ENCODE measurements around the gene PARP12.

PARP12 gene

GRCh38 chr7:140035400-140036223 lies 27.1 kb downstream of the PARP12 start:
- no peak for DNase-seq (ENCODE audit: low spot score)

GRCh38 chr7:140034421-140034820 lies 28.3 kb downstream of the PARP12 start:
- DNase-seq (ENCODE audit: low spot score): no peak

- DNase-seq (ENCODE audit: low spot score): no peak
Measured at GRCh38 chr7:140033779-140034363, 28.9 kb downstream of the PARP12 start.

GRCh38 chr7:140033036-140033435 lies 29.7 kb downstream of the PARP12 start:
- no peak for DNase-seq (ENCODE audit: low spot score)

GRCh38 chr7:140031364-140031763 lies 31.4 kb downstream of the PARP12 start:
- DNase-seq (ENCODE audit: low spot score): no peak

GRCh38 chr7:140029072-140029471 lies 33.7 kb downstream of the PARP12 start:
- no peak for DNase-seq (ENCODE audit: low spot score)

- no peak for DNase-seq (ENCODE audit: low spot score)
Measured at GRCh38 chr7:140028311-140028710, 34.4 kb downstream of the PARP12 start.

GRCh38 chr7:140027858-140028257 lies 34.9 kb downstream of the PARP12 start:
- no peak for DNase-seq (ENCODE audit: low spot score)

- DNase-seq (ENCODE audit: low spot score): no peak
Measured at GRCh38 chr7:140026935-140027334, 35.8 kb downstream of the PARP12 start.

- no peak for DNase-seq (ENCODE audit: low spot score)
Measured at GRCh38 chr7:140025814-140026433, 36.8 kb downstream of the PARP12 start.

GRCh38 chr7:140025241-140025640 lies 37.5 kb downstream of the PARP12 start:
- no peak for DNase-seq (ENCODE audit: low spot score)

- DNase-seq (ENCODE audit: low spot score): no peak
Measured at GRCh38 chr7:140024585-140024984, 38.2 kb downstream of the PARP12 start.

- no peak for DNase-seq (ENCODE audit: low spot score)
Measured at GRCh38 chr7:140023728-140024127, 39.0 kb downstream of the PARP12 start.

GRCh38 chr7:140022582-140023211 lies 40.1 kb downstream of the PARP12 start:
- DNase-seq (ENCODE audit: low spot score): no peak

GRCh38 chr7:140021603-140022002 lies 41.1 kb downstream of the PARP12 start:
- DNase-seq (ENCODE audit: low spot score): no peak

- DNase-seq (ENCODE audit: low spot score): no peak
Measured at GRCh38 chr7:140019606-140020005, 43.1 kb downstream of the PARP12 start.

- no peak for DNase-seq (ENCODE audit: low spot score)
Measured at GRCh38 chr7:140019172-140019571, 43.6 kb downstream of the PARP12 start.

- no peak for DNase-seq (ENCODE audit: low spot score)
Measured at GRCh38 chr7:140018125-140019043, 44.4 kb downstream of the PARP12 start.

- DNase-seq (ENCODE audit: low spot score): no peak
Measured at GRCh38 chr7:140017543-140017942, 45.2 kb downstream of the PARP12 start.

GRCh38 chr7:140017034-140017433 lies 45.7 kb downstream of the PARP12 start:
- DNase-seq (ENCODE audit: low spot score): no peak

GRCh38 chr7:140016540-140016939 lies 46.2 kb downstream of the PARP12 start:
- no peak for DNase-seq (ENCODE audit: low spot score)
